ENCODE results near the gene RHBDF2.

DNA sequence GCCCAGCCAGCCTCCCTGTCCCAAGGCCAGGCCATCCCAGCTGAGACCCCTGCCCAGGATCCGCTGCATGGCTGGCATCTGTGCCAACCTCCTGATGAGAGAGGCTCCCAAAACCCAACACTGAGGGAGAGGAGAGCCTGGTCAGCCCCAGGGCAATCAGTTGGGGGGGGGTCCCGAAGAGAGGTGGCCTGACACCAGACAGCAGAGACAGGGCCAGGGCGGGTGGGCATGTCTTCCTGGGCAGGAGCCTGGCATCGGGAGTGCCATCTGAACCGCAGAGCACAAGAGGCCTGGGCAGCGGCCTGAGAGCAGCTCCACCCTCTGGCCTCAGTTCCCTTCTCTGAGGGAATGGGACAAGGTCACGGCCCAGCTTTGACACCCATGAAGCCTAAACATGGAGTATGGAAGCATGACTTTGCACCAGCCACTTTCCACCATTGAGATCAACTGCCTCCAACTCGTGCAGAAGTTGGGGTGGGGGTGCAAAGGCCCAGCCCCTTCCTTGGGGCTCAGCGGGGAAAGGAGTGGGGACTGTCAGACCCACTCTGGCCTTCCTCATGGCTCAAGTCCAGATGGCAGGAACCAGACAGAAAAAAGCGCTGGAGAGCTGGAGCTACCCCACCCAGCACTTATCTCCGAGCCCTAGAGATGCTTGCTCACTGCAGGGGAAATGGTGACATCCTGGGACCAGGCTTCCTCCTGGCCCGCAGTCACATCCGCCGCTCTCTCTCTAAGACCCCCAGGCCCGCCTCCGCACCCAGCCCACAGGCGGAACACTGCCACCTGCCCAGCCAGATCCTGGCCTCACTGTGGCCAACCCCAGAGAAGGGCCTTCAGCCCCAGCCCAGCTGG is 9.7 kb downstream of the RHBDF2 start:
- TF ChIP-seq, protein P1, sequence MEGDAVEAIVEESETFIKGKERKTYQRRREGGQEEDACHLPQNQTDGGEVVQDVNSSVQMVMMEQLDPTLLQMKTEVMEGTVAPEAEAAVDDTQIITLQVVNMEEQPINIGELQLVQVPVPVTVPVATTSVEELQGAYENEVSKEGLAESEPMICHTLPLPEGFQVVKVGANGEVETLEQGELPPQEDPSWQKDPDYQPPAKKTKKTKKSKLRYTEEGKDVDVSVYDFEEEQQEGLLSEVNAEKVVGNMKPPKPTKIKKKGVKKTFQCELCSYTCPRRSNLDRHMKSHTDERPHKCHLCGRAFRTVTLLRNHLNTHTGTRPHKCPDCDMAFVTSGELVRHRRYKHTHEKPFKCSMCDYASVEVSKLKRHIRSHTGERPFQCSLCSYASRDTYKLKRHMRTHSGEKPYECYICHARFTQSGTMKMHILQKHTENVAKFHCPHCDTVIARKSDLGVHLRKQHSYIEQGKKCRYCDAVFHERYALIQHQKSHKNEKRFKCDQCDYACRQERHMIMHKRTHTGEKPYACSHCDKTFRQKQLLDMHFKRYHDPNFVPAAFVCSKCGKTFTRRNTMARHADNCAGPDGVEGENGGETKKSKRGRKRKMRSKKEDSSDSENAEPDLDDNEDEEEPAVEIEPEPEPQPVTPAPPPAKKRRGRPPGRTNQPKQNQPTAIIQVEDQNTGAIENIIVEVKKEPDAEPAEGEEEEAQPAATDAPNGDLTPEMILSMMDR (IDR thresholded peaks at IDR 0.05), result no peak
- no peak for TF ChIP-seq POLR2A (IDR thresholded peaks at IDR 0.05)
